Gastrocnemius medialis (tissue), 4 donors: ENCODE measurements around the gene TMEM132D.

Source experiments
- POLR2A ChIP-seq, 2 donors: fragments of 450-650 bp; IDR thresholded peaks; one replicate each; pipeline ENCODE4 v1.6.1; 2017; ENCODE audit warnings: antibody characterized with exemption in 2 of 2, mild to moderate bottlenecking in 2 of 2, moderate library complexity in 2 of 2
- TF ChIP-seq, protein P1 (sequence below), 5 experiments: fragments of 450-650 bp in 3 of 5; fragments of 200-600 bp in 2 of 5; sonication (generic) in 2 of 5; IDR thresholded peaks in 4 of 5; conservative IDR thresholded peaks in 1 of 5; 1 replicate in 4 of 5; 2 replicates in 1 of 5; pipeline ENCODE4 v1.5.1; 2016 to 2019; ENCODE audit warnings: antibody characterized with exemption in 5 of 5, mild to moderate bottlenecking in 3 of 5, moderate library complexity in 3 of 5

- TF ChIP-seq, protein P1, sequence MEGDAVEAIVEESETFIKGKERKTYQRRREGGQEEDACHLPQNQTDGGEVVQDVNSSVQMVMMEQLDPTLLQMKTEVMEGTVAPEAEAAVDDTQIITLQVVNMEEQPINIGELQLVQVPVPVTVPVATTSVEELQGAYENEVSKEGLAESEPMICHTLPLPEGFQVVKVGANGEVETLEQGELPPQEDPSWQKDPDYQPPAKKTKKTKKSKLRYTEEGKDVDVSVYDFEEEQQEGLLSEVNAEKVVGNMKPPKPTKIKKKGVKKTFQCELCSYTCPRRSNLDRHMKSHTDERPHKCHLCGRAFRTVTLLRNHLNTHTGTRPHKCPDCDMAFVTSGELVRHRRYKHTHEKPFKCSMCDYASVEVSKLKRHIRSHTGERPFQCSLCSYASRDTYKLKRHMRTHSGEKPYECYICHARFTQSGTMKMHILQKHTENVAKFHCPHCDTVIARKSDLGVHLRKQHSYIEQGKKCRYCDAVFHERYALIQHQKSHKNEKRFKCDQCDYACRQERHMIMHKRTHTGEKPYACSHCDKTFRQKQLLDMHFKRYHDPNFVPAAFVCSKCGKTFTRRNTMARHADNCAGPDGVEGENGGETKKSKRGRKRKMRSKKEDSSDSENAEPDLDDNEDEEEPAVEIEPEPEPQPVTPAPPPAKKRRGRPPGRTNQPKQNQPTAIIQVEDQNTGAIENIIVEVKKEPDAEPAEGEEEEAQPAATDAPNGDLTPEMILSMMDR (IDR thresholded peaks at IDR 0.05 in 4 of 5, conservative IDR thresholded peaks at IDR 0.05 in 1 of 5): no peak
- no peak for TF ChIP-seq POLR2A (IDR thresholded peaks at IDR 0.05)
Measured at GRCh38 chr12:129486931-129487330, 416.9 kb downstream of the TMEM132D start.
